K562 (cell line): ENCODE results near the gene GFI1B. TPM values are rescaled to one million over a fixed set of nuclear protein-coding genes. Genes with fewer than 3 reads are reported as not detected.
A peak's percentile ranks its signal among the peaks of the same experiment; 100 is the strongest.

ENCODE experiments used
- CEBPG ChIP-seq, 3 experiments: fragments of 200-800 bp in 1 of 3; sonication (Bioruptor generic) in 1 of 3; sonication (generic) in 1 of 3; formaldehyde crosslinking in 1 of 3; IDR thresholded peaks in 2 of 3; conservative IDR thresholded peaks in 1 of 3; 2 replicates each; pipeline versions ENCODE4 v1.6.1 to v1.8.0; 2016 to 2022; ENCODE audit warnings: missing compliant biosample characterization in 2 of 3, missing genetic modification characterization in 2 of 3, mild to moderate bottlenecking in 1 of 3, missing genetic modification reagents in 1 of 3
- ERF ChIP-seq: fragments of 450-650 bp; formaldehyde crosslinking; IDR thresholded peaks from 2 replicates; pipeline ENCODE4 v1.4.0; 2020; ENCODE audit warnings: mild to moderate bottlenecking, mixed read lengths
- EWSR1 ChIP-seq: fragments of 450-650 bp; IDR thresholded peaks from 2 replicates; pipeline ENCODE4 v1.6.1; 2018; ENCODE audit warnings: borderline replicate concordance, mild to moderate bottlenecking, low read depth, moderate library complexity; ENCODE audit not compliant: partially characterized antibody
- IRF1 ChIP-seq: sonication (generic); formaldehyde crosslinking; IDR thresholded peaks from 2 replicates; pipeline ENCODE4 v1.8.0; 2022; ENCODE audit warnings: missing genetic modification reagents, mild to moderate bottlenecking, borderline replicate concordance
- KDM2B ChIP-seq: fragments of 250-450 bp; sonication (Bioruptor Pico); IDR thresholded peaks from 2 replicates; pipeline ENCODE4 v1.8.0; 2021; ENCODE audit warnings: mild to moderate bottlenecking, moderate library complexity
- MGA ChIP-seq: fragments of 450-650 bp; IDR thresholded peaks from 2 replicates; pipeline ENCODE4 v1.6.1; 2016; ENCODE audit warnings: mild to moderate bottlenecking, moderate library complexity
- SIN3B ChIP-seq: fragments of 450-650 bp; IDR thresholded peaks from 2 replicates; pipeline ENCODE4 v1.6.1; 2017; ENCODE audit warnings: low read depth, mild to moderate bottlenecking, moderate library complexity
- YY1 ChIP-seq, 3 experiments: IDR thresholded peaks; 2 replicates each; pipeline ENCODE4 v1.6.1; 2011; ENCODE audit warnings: low read length in 2 of 3, mild to moderate bottlenecking in 2 of 3, moderate library complexity in 2 of 3, borderline replicate concordance in 1 of 3, control low read depth in 1 of 3, low read depth in 1 of 3; ENCODE audit not compliant: insufficient read depth in 3 of 3, insufficient replicate concordance in 2 of 3, control insufficient read depth in 1 of 3, insufficient read length in 1 of 3; ENCODE audit errors: extremely low read depth in 1 of 3
- ZNF316 ChIP-seq: fragments of 450-650 bp; IDR thresholded peaks from 2 replicates; pipeline ENCODE4 v1.6.1; 2016
- polyA plus RNA-seq, 8 experiments: library from polyadenylated mRNA; depleted of rRNA in 4 of 8; stranded (reverse) in 5 of 8; unstranded in 3 of 8; fragments of >200 nt; fragmentation: Nextera tagmentation in 2 of 8; fragmentation: Illumina TruSeq in 1 of 8; extraction: Ambion mirVana in 2 of 8; extraction: Trizol in 1 of 8; gene quantifications; 2 replicates each; pipeline versions ENCODE4 v1.2.1 to v1.2.3, GENCODE V29; 2011 to 2014; ENCODE audit warnings: inconsistent platforms in 1 of 8, missing spikeins in 1 of 8
- total RNA-seq, 7 experiments: library from RNA; depleted of rRNA in 6 of 7; stranded (reverse); fragments of >200 nt in 6 of 7; fragmentation: Illumina TruSeq in 2 of 7; extraction: Trizol in 2 of 7; gene quantifications; 2 replicates each; pipeline versions ENCODE4 v1.2.1 to v1.2.3, GENCODE V29; 2011 to 2021; ENCODE audit warnings: low replicate concordance in 1 of 7
- TF ChIP-seq, protein P1 (sequence below), 2 experiments: fragments of 450-650 bp; IDR thresholded peaks; 2 replicates each; pipeline ENCODE4 v1.6.1; 2018; ENCODE audit warnings: mild to moderate bottlenecking in 2 of 2, low read depth in 1 of 2; ENCODE audit not compliant: partially characterized antibody in 2 of 2

GFI1B gene
- total and polyA plus RNA-seq, 9 of the 15 experiments (the other 6 are each of a cell fraction or from before 2014, with no cell fraction given): 8.0 to 75.7 (median 34.5) TPM

DNA sequence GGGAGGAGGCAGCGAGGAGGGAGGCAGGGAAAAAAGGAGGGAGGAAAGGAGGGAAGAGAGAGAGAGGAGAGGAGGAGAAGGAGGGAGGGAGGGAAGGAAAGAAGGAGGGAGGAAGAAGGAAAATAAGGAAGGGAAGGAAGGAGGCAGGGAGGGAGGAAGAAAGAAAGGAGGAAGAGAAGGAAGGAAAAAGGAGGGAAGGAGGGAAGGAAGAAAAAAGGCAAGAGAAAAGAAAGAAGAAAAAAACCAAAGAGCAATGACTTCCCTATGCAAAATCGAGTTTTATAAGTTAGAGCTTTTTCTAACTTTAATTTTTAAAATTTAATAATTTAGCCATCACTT lies 413 bp upstream of the GFI1B start (continued):
- TF ChIP-seq MGA: no peak
- TF ChIP-seq ERF: no peak
- no peak for TF ChIP-seq KDM2B
- no peak for TF ChIP-seq EWSR1
- TF ChIP-seq, protein P1, sequence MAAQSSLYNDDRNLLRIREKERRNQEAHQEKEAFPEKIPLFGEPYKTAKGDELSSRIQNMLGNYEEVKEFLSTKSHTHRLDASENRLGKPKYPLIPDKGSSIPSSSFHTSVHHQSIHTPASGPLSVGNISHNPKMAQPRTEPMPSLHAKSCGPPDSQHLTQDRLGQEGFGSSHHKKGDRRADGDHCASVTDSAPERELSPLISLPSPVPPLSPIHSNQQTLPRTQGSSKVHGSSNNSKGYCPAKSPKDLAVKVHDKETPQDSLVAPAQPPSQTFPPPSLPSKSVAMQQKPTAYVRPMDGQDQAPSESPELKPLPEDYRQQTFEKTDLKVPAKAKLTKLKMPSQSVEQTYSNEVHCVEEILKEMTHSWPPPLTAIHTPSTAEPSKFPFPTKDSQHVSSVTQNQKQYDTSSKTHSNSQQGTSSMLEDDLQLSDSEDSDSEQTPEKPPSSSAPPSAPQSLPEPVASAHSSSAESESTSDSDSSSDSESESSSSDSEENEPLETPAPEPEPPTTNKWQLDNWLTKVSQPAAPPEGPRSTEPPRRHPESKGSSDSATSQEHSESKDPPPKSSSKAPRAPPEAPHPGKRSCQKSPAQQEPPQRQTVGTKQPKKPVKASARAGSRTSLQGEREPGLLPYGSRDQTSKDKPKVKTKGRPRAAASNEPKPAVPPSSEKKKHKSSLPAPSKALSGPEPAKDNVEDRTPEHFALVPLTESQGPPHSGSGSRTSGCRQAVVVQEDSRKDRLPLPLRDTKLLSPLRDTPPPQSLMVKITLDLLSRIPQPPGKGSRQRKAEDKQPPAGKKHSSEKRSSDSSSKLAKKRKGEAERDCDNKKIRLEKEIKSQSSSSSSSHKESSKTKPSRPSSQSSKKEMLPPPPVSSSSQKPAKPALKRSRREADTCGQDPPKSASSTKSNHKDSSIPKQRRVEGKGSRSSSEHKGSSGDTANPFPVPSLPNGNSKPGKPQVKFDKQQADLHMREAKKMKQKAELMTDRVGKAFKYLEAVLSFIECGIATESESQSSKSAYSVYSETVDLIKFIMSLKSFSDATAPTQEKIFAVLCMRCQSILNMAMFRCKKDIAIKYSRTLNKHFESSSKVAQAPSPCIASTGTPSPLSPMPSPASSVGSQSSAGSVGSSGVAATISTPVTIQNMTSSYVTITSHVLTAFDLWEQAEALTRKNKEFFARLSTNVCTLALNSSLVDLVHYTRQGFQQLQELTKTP (IDR thresholded peaks at IDR 0.05; ENCODE audit: low read depth in 1 of 2, partially characterized antibody in 2 of 2): peak in 1 of 2 experiments; percentile 29
- no peak for TF ChIP-seq YY1 (IDR thresholded peaks at IDR 0.05; ENCODE audit: borderline replicate concordance in 1 of 3, control insufficient read depth in 1 of 3, extremely low read depth in 1 of 3, insufficient read depth in 3 of 3, insufficient read length in 1 of 3, insufficient replicate concordance in 2 of 3, low read depth in 1 of 3, low read length in 2 of 3)
- no peak for TF ChIP-seq IRF1 (CRISPR knock-in tag)
- TF ChIP-seq SIN3B: no peak
- peak; percentile 4; the same call in 1 of the 2 replicates for TF ChIP-seq ZNF316
- no peak for TF ChIP-seq CEBPG (CRISPR knock-in tag; IDR thresholded peaks at IDR 0.05)
- TF ChIP-seq CEBPG (tag; conservative IDR thresholded peaks at IDR 0.05 in 1 of 2, IDR thresholded peaks at IDR 0.05 in 1 of 2): no peak
